Measurements from ENCODE around the gene LPCAT1. TPM values are rescaled to one million over a fixed set of nuclear protein-coding genes. Genes with fewer than 3 reads are reported as not detected.
A peak's percentile ranks its signal among the peaks of the same experiment; 100 is the strongest.

The LPCAT1 gene
- polyA plus RNA-seq, 4 donors = 4.5 to 22.3 (median 7.5) TPM

GRCh38 chr5:1551426-1552301 lies 27.9 kb upstream of the LPCAT1 start:
- no peaks in the 10 kb centered on the region for H3K36me3 ChIP-seq (ENCODE audit: control insufficient read depth in 3 of 3, insufficient read depth in 2 of 3, low read depth in 1 of 3, low read length in 3 of 3)
- WGBS, 3 donors = 89 to 91% (median 90%) methylated on average over 32 of the region's 32 CpGs
- H3K27ac ChIP-seq (ENCODE audit: low read depth in 1 of 3, low read length in 2 of 3) = no peak overlapping the region
- peaks cover 0 to 5% (median 0%) of the 10 kb centered on the region in 3 donors for H3K27me3 ChIP-seq (ENCODE audit: control insufficient read depth in 3 of 3, insufficient read depth in 3 of 3, low read length in 3 of 3)
- FAIRE-seq (no peak), DNase-seq (no peak)
- no peak overlapping the region for H3K4me3 ChIP-seq (ENCODE audit: low read depth in 1 of 3, low read length in 3 of 3)
- no peaks in the 10 kb centered on the region for H3K9me3 ChIP-seq (ENCODE audit: control insufficient read depth in 2 of 2, insufficient read depth in 1 of 2, low read depth in 1 of 2, low read length in 1 of 2)
- no peaks in the 10 kb centered on the region for H3K4me1 ChIP-seq (ENCODE audit: control insufficient read depth in 3 of 3, insufficient read depth in 2 of 3, low read depth in 1 of 3, low read length in 2 of 3)

- FAIRE-seq (no peak), DNase-seq (no peak)
- H3K9me3 ChIP-seq (ENCODE audit: control insufficient read depth in 2 of 2, insufficient read depth in 1 of 2, low read depth in 1 of 2, low read length in 1 of 2) = no peaks in the 10 kb centered on the region
- no peaks in the 10 kb centered on the region for H3K4me1 ChIP-seq (ENCODE audit: control insufficient read depth in 3 of 3, insufficient read depth in 2 of 3, low read depth in 1 of 3, low read length in 2 of 3)
- H3K27ac ChIP-seq (ENCODE audit: low read depth in 1 of 3, low read length in 2 of 3) = no peak overlapping the region
- 79 to 89% (median 86%) methylated on average over 17 of the region's 17 CpGs for WGBS, 3 donors
- no peak overlapping the region for H3K4me3 ChIP-seq (ENCODE audit: low read depth in 1 of 3, low read length in 3 of 3)
- H3K36me3 ChIP-seq (ENCODE audit: control insufficient read depth in 3 of 3, insufficient read depth in 2 of 3, low read depth in 1 of 3, low read length in 3 of 3) = no peaks in the 10 kb centered on the region
- peaks cover 0 to 5% (median 0%) of the 10 kb centered on the region in 3 donors for H3K27me3 ChIP-seq (ENCODE audit: control insufficient read depth in 3 of 3, insufficient read depth in 3 of 3, low read length in 3 of 3)
Measured at GRCh38 chr5:1550287-1551076, 26.7 kb upstream of the LPCAT1 start.

GRCh38 chr5:1549475-1550030 lies 25.8 kb upstream of the LPCAT1 start:
- Histone ChIP-seq H3K27me3 (ENCODE audit: control insufficient read depth in 3 of 3, insufficient read depth in 3 of 3, low read length in 3 of 3) (peaks cover 0 to 5% (median 0%) of the 10 kb centered on the region in 3 donors), H3K4me3 (ENCODE audit: low read depth in 1 of 3, low read length in 3 of 3) (no peak overlapping the region), H3K4me1 (ENCODE audit: control insufficient read depth in 3 of 3, insufficient read depth in 2 of 3, low read depth in 1 of 3, low read length in 2 of 3) (no peaks in the 10 kb centered on the region), H3K27ac (ENCODE audit: low read depth in 1 of 3, low read length in 2 of 3) (no peak overlapping the region), H3K36me3 (ENCODE audit: control insufficient read depth in 3 of 3, insufficient read depth in 2 of 3, low read depth in 1 of 3, low read length in 3 of 3) (no peaks in the 10 kb centered on the region), H3K9me3 (ENCODE audit: control insufficient read depth in 2 of 2, insufficient read depth in 1 of 2, low read depth in 1 of 2, low read length in 1 of 2) (no peaks in the 10 kb centered on the region)
- DNase-seq (no peak), FAIRE-seq (no peak)
- 60 to 86% (median 74%) methylated on average over 16 of the region's 16 CpGs for WGBS, 3 donors

DNA sequence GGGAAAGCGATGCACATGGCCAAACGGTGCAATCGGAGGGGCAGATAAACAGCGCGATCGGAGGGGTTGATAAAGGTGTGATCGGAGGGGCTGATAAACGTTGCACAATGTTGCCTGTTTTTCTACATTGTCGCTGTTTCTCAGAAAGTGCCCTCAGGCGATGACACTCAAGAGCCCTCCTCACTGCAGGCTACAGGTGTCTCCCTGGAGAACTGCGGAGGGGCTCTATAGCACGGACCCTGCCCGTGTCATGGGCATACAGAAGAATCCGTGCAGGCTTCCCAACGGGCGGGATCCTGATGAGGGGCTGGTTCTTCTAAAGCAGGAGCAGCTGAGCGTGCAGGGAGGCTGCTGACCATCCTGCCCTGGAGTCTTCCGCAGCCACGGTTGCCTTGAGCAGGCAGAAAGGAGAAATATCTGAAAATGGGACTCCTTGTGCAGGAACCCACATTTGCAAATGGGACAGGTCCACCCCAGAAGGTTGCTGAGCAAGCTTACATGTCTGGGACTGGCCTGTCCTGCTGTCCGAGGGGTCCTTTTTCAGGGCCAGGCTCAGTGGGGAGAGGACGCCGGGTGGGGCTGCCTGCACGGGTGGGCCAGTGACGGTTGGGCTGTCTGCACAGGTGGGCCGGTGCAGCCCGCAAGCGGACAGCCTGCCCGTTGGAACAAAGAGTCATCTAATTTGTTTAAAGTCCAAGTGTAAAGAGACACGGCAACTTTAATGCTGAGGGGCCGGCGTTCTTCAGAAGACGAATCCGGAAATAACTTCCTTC lies 25.1 kb upstream of the LPCAT1 start:
- no peaks in the 10 kb centered on the region for H3K36me3 ChIP-seq (ENCODE audit: control insufficient read depth in 3 of 3, insufficient read depth in 2 of 3, low read depth in 1 of 3, low read length in 3 of 3)
- H3K9me3 ChIP-seq (ENCODE audit: control insufficient read depth in 2 of 2, insufficient read depth in 1 of 2, low read depth in 1 of 2, low read length in 1 of 2) = no peaks in the 10 kb centered on the region
- peak; percentile 18 to 25 for DNase-seq
- no peak overlapping the region for H3K27ac ChIP-seq (ENCODE audit: low read depth in 1 of 3, low read length in 2 of 3)
- no peak for FAIRE-seq
- no peak overlapping the region for H3K4me3 ChIP-seq (ENCODE audit: low read depth in 1 of 3, low read length in 3 of 3)
- H3K27me3 ChIP-seq (ENCODE audit: control insufficient read depth in 3 of 3, insufficient read depth in 3 of 3, low read length in 3 of 3) = peaks cover 0 to 5% (median 0%) of the 10 kb centered on the region in 3 donors
- H3K4me1 ChIP-seq (ENCODE audit: control insufficient read depth in 3 of 3, insufficient read depth in 2 of 3, low read depth in 1 of 3, low read length in 2 of 3) = no peaks in the 10 kb centered on the region
- 76 to 85% (median 80%) methylated on average over 33 of the region's 33 CpGs for WGBS, 3 donors

DNA sequence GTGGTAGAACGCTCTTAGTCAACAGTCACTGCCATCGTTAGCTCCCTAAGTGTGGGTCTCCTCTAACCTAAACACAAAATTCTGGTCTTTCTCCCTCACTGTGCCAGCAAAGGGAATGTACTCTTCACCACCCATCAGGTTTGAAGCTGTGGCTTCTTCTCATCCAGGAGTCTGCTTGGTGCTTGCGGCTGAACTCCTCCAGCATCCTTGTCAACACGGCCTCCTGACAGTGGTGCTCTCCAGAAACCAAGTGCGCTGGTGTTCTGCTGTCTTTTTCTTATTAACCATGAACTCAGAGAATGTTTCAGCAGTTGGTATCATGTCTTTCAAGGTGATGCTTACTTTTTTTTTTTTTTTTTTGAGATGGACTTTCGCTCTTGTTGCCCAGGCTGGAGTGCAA lies 23.9 kb upstream of the LPCAT1 start:
- Histone ChIP-seq H3K4me1 (ENCODE audit: control insufficient read depth in 3 of 3, insufficient read depth in 2 of 3, low read depth in 1 of 3, low read length in 2 of 3) (no peaks in the 10 kb centered on the region), H3K9me3 (ENCODE audit: control insufficient read depth in 2 of 2, insufficient read depth in 1 of 2, low read depth in 1 of 2, low read length in 1 of 2) (no peaks in the 10 kb centered on the region), H3K27me3 (ENCODE audit: control insufficient read depth in 3 of 3, insufficient read depth in 3 of 3, low read length in 3 of 3) (peaks cover 0 to 5% (median 0%) of the 10 kb centered on the region in 3 donors), H3K36me3 (ENCODE audit: control insufficient read depth in 3 of 3, insufficient read depth in 2 of 3, low read depth in 1 of 3, low read length in 3 of 3) (no peaks in the 10 kb centered on the region), H3K27ac (ENCODE audit: low read depth in 1 of 3, low read length in 2 of 3) (no peak overlapping the region), H3K4me3 (ENCODE audit: low read depth in 1 of 3, low read length in 3 of 3) (no peak overlapping the region)
- 91 to 97% (median 94%) methylated on average over 6 of the region's 6 CpGs for WGBS, 3 donors
- FAIRE-seq = no peak
- DNase-seq = no peak

GRCh38 chr5:1547236-1547635 lies 23.5 kb upstream of the LPCAT1 start:
- Histone ChIP-seq H3K27ac (ENCODE audit: low read depth in 1 of 3, low read length in 2 of 3) (no peak overlapping the region), H3K36me3 (ENCODE audit: control insufficient read depth in 3 of 3, insufficient read depth in 2 of 3, low read depth in 1 of 3, low read length in 3 of 3) (no peaks in the 10 kb centered on the region), H3K9me3 (ENCODE audit: control insufficient read depth in 2 of 2, insufficient read depth in 1 of 2, low read depth in 1 of 2, low read length in 1 of 2) (no peaks in the 10 kb centered on the region), H3K4me1 (ENCODE audit: control insufficient read depth in 3 of 3, insufficient read depth in 2 of 3, low read depth in 1 of 3, low read length in 2 of 3) (no peaks in the 10 kb centered on the region), H3K27me3 (ENCODE audit: control insufficient read depth in 3 of 3, insufficient read depth in 3 of 3, low read length in 3 of 3) (peaks cover 0 to 5% (median 0%) of the 10 kb centered on the region in 3 donors), H3K4me3 (ENCODE audit: low read depth in 1 of 3, low read length in 3 of 3) (no peak overlapping the region)
- FAIRE-seq = no peak
- no peak for DNase-seq
- WGBS, 3 donors = 94% methylated on average over 11 of the region's 11 CpGs

- 87 to 90% (median 90%) methylated on average over 18 of the region's 18 CpGs for WGBS, 3 donors
- Histone ChIP-seq H3K9me3 (ENCODE audit: control insufficient read depth in 2 of 2, insufficient read depth in 1 of 2, low read depth in 1 of 2, low read length in 1 of 2) (no peaks in the 10 kb centered on the region), H3K4me1 (ENCODE audit: control insufficient read depth in 3 of 3, insufficient read depth in 2 of 3, low read depth in 1 of 3, low read length in 2 of 3) (no peaks in the 10 kb centered on the region), H3K36me3 (ENCODE audit: control insufficient read depth in 3 of 3, insufficient read depth in 2 of 3, low read depth in 1 of 3, low read length in 3 of 3) (no peaks in the 10 kb centered on the region), H3K27ac (ENCODE audit: low read depth in 1 of 3, low read length in 2 of 3) (no peak overlapping the region), H3K27me3 (ENCODE audit: control insufficient read depth in 3 of 3, insufficient read depth in 3 of 3, low read length in 3 of 3) (peaks cover 0 to 5% (median 0%) of the 10 kb centered on the region in 3 donors), H3K4me3 (ENCODE audit: low read depth in 1 of 3, low read length in 3 of 3) (no peak overlapping the region)
- FAIRE-seq (no peak), DNase-seq (no peak)
Measured at GRCh38 chr5:1546556-1546955, 22.8 kb upstream of the LPCAT1 start.

Measured in small intestine (tissue), 7 donors.